Epithelial cell of proximal tubule (primary cell): ENCODE results near the gene RYK. TPM values are rescaled to one million over a fixed set of nuclear protein-coding genes. Genes with fewer than 3 reads are reported as not detected.

Source experiments
- DNase-seq: peaks from one replicate; pipeline ENCODE4 v3.0.0-alpha.2; 2011; ENCODE audit warnings: low read depth
- H3K4me3 ChIP-seq: 2 replicates; pipeline ENCODE4 v1.5.1; 2011; ENCODE audit warnings: low read depth, mild to moderate bottlenecking, low read length
- CTCF ChIP-seq: conservative IDR thresholded peaks from 2 replicates; pipeline ENCODE4 v1.5.1; 2012; ENCODE audit warnings: low read depth, mild to moderate bottlenecking, low read length
- total RNA-seq: library from RNA; depleted of rRNA; stranded (reverse); fragments of >200 nt; gene quantifications from 2 replicates; pipeline ENCODE4 v1.2.3, GENCODE V29; 2015

RYK gene
- total RNA-seq, 1 donor from 2014 or later = 33.5 TPM

- H3K4me3 ChIP-seq = peak overlapping the region; percentile 58
- DNase-seq = no peak
- TF ChIP-seq CTCF = no peak
Measured at GRCh38 chr3:134249296-134249841, 1.3 kb downstream of the RYK start.

- TF ChIP-seq CTCF = no peak
- DNase-seq = no peak
- no peak overlapping the region for H3K4me3 ChIP-seq
Measured at GRCh38 chr3:134244921-134245320, 5.7 kb downstream of the RYK start.

DNA sequence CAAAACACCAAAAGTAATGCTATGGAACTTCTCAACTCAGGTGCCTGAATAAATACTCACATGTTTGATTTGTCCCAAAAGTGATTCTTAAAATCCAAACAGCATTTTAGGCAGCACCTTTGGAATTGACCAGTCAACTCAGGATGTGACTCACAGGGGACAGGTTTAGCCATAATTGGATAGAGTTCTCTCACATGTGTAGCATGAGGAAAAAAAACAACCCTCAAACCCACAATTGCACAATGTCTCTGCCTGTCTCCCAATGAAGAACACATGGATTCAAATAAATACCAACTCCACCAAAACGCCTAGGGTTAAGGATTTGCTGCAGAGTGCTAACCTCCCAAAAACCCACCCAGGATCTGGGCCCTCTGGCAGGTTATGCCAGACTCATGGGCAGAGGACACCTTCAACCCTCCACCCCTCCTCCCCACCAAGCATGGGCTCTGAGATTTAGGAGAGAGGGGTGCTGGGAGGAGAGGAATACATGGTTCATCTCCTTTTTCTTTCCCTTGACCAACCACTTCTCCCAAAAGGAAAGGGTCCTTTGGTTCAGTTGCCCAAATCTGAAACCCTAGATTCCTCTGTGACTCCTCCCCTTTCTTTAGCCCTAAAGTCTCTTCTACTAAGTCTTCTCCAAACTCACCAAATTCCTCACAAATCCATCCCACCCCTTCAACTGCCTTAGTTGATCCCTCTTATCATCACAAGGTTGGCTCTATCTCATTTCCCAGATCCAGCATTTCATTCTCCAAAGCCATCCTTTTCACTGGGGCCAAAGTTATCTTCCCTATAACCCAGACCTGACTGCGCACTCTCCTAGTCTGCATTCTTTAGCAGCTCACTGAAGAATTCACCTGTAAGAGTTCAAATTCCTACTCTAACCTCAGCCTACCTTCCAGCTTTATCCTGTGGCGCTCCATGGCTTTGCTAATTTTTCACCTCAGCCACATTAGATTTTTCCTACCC, 7.7 kb downstream of the RYK start:
- no peak for DNase-seq
- no peak overlapping the region for H3K4me3 ChIP-seq
- no peak for TF ChIP-seq CTCF

DNA sequence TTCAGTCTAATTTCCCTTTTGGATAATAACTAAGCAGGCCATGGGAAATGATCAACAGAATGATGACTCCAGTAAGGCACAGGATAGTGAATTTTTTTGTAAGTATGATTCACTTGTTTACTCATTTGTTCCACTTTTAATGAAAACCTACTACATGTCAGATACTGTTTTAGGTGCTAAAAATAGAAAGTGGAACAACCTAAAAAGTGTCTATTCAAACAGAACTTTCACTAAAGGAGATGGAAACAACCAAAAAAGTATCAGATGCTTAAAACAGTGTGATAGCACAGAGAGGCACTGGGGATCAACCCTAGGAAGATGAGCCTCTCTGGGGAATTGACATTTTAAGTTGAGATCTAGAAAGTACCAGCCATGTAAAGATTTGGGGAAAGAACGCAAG, 11.1 kb downstream of the RYK start:
- no peak for DNase-seq
- no peak for TF ChIP-seq CTCF

DNA sequence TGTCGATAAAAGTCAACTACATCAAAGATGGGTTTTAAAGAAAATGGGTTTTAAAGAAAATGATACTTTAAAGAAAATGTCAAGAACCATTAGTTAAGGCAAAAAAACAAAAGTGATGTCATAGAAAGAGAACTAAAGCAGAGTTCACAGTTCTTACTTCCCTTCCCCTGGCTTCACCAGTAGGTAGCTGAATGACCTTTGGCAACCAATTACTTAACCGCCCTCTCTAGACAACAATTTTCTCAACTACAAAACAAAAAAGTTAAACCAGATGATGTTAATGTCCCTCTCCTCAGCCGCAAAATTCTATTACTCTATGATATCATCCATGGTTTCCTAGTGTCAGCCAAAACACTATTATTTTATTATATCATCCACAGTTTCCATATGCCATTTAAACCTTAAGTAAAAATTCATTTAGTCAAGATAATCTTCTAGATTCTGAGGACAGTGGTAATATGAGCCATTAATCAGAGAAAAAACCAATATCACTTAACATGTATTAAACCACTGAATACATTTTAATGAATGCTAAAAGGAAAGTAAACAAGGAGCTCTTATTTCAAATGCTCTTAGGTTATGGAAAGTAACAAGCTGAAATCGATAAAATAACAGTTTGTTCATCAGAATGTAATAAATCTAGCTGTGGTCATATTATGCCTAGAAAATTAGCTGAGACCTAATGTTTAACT, 13.1 kb downstream of the RYK start:
- no peak overlapping the region for H3K4me3 ChIP-seq
- DNase-seq = no peak
- TF ChIP-seq CTCF = no peak

More for the DNA sequence above, 11.1 kb downstream of the RYK start:
- no peak overlapping the region for H3K4me3 ChIP-seq

GRCh38 chr3:134236505-134237170, 14.0 kb downstream of the RYK start:
- H3K4me3 ChIP-seq = no peak overlapping the region
- DNase-seq = no peak
- no peak for TF ChIP-seq CTCF
